ENCODE data around the gene LKAAEAR1.
A peak's percentile ranks its signal among the peaks of the same experiment; 100 is the strongest.
"Not testable (repeated sequence)": the region's sequence is repeated elsewhere in the genome, so short reads cannot be mapped to it uniquely, and the experiment has no call there.

LKAAEAR1 gene

DNA sequence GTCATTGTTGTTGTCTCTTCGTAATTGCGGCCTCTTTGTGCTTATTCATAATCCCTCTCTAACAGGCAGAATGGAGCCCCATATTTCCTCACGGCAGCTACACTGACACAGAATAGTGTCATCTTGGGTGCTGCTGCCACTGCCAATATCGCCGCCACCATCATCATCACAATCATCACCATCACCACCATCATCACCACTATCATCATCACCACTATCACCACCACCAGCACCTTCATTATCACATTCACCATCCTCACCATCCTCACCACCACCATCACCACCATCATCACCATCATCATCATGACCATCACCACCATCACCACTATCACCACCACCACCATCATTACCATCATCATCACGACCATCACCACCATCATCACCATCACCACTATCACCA lies 12.3 kb upstream of the LKAAEAR1 start:
- no peak for DNase-seq

DNA sequence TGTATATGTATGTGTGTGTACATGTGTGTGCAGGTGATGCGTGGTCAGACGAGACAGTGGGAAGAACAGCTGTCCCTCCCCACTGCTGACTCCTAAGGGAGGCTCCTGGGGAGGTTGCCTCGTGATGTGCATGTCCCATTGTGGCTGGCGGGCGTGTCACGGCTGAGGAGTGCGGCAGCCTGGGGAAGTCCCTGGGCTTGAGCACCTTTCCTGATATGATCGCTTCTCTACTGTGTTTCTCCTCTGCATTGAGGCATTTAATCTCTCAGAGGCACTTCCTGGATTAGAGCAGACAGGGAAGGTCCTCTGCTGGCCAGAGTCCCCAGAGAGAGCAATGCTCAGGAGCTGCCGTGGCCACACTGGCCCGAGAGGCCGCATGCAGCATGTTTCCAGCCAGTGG lies 11.7 kb upstream of the LKAAEAR1 start:
- DNase-seq = no peak

DNA sequence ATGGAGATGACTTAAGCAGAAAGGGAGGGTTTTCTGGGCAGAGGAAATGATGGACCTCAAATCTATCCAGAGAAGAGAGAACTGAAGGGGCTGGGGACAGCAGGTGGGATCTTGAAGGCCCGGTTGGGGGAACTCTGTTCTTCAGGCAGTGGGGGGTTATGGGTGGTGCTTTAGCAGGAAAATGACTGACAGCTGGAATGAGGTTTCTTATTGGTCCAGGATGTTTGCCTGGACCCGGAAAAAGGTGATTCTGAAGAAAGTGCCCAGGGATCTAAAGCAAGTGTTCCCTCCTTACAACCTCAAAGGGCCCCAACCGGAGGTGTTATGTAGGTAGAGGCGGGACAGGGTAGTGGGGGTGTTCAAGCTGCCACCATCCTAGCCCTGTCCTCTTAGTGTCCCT lies 11.3 kb upstream of the LKAAEAR1 start:
- no peak for DNase-seq

DNA sequence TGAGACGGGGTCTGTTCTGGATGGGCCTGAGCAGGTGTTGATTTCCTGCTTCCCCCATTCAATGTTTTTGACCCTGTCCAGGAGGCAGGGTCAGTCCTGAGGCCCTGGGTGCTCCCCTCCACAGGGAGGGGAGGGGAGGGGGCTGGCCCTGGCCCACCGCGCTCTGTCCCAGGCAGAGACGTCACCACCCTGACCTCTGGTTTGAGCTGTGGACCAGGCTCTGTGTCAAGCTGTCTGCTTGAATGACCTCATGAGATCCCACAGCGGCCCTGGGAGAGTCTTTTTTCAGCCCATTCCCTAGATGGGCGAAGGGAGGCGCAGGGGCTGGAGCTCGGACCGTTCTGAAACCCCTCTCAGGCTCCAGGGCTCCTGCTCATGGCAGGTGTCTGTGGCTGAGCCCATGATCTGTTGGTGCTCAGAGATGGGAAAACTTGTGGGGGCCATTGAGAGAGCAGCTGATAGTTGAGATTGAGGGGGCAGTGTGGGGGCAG lies 8.9 kb upstream of the LKAAEAR1 start:
- DNase-seq = no peak

DNA sequence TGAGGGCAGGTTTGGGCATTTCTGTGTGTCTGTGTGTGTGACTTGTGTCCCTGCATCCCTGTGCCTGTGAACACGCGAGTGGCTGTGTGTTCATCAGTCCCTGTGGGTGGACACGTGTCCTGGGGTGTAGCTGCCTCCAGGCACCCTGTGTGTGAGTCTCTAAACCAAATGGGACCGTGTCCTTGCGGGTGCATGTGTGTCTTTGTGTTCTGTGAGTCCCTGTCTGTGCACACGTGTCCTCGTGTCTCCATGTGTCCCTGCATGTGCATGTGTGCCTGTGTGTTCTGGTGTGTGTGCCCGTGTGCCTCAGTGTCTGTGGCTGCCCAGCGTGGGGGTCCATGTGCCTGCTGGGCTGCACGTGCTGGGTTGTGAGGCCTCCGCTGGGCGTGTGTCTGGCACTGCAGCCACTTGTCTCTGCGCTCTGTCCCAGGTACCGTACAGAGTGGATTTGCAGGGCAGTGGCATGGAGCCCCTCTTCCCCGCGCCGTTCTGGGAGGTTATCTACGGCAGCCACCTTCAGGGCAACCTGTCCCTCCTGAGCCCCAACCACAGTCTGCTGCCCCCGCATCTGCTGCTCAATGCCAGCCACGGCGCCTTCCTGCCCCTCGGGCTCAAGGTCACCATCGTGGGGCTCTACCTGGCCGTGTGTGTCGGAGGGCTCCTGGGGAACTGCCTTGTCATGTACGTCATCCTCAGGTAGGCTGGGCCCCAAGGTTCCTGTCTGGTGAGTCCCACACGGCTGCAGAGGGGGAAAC lies 8.2 kb upstream of the LKAAEAR1 start:
- no peak for DNase-seq

DNA sequence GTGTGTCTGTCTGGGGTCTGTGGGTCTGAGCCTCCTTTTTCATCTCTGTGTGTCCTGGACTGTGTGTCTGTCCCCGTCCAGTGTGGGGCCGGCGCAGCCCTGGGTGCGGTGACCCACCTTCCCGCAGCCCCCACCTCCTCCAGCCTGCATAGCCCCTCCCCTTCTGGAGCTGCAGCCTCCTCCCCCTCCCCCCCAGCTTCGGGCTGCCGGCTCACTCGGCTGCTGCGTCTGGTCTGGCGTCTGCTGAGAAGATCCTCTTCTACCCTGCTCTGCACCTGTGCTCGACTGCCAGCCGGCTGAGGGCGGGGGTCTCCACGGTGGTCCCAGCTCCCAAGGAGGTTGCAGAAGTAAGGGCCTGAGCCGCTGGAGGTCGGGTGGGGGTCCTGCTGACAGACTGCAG lies 7.6 kb upstream of the LKAAEAR1 start:
- DNase-seq = no peak

DNA sequence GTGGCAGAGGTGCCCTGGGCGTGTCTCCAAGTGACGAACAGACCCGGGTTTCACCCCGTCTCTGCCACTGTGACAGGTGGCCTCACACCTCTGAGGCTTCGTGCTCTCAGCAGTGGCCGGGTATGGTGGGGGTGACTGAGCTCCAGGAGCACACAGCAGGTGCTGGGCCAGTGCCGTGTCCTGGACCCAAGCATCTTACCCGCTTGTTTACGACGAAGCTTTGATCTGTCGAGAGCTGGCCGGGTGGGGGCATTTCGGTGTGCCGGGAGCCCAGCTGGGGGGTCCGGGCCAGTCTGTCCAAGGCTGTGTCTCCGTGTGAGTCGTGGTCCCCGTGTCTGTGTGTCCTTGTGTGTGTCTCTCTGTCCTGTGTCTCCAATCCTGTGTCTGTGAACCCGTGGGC lies 7.1 kb upstream of the LKAAEAR1 start:
- DNase-seq = no peak

DNA sequence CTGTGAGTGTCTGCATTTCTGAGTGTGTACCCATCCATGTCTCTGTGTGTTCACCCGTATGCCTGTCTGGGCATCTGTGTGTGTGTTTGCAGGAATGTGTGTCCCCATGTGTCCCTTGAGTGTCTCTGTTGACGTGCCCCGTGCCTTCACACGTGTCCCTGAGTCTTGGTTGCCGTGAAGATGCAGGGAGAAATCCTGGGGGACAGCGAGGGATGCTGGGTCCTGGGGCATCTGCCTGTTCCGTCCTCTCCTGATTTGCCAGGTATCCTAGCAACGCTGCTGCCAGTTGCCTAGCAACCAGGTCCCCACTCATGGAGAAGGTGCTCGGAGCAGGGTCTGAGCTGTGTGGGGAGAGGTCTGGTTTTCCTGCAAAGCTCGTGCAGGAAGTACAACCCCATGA lies 6.0 kb upstream of the LKAAEAR1 start:
- DNase-seq = no peak

DNA sequence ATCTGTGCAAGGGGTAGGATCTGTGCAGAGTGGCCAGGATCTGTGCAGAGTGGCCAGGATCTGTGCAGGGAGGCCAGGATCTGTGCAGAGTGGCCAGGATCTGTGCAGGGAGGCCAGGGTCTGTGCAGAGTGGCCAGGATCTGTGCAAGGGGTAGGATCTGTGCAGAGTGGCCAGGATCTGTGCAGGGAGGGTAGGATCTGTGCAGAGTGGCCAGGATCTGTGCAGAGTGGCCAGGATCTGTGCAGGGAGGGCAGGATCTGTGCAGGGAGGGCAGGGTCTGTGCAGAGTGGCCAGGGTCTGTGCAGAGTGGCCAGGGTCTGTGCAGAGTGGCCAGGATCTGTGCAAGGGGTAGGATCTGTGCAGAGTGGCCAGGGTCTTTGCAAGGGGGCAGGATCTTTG lies 4.4 kb upstream of the LKAAEAR1 start:
- DNase-seq = not testable (repeated sequence)

DNA sequence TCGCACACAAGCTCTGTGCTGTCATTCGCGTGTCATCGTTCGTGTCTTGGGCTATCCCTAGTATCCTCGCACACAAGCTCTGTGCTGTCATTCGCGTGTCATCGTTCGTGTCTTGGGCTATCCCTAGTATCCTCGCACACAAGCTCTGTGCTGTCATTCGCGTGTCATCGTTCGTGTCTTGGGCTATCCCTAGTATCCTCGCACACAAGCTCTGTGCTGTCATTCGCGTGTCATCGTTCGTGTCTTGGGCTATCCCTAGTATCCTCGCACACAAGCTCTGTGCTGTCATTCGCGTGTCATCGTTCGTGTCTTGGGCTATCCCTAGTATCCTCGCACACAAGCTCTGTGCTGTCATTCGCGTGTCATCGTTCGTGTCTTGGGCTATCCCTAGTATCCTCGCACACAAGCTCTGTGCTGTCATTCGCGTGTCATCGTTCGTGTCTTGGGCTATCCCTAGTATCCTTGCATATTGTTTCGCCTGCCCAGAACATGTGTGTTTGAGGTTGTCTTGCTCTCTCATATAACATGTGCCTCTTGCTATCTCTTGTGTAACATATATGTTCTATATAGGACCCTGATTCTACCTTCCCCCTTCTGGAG lies 3.1 kb upstream of the LKAAEAR1 start:
- not testable (repeated sequence) for DNase-seq

DNA sequence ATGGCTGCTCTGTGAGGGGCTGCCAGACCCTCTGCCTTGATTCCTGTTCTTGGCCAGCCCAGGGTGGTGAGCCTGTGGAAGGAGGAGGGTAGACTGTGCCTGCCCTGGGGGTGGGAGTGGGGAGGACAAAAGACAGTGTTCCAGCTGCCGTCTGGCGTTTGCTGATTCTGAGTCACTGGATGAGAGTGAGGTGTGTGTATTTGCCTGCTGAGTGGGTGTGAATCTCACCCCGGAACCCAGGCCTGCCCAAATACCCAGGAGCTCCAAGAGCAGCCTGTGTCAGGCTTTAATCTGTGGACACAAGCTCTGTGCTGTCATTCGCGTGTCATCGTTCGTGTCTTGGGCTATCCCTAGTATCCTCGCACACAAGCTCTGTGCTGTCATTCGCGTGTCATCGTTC lies 2.6 kb upstream of the LKAAEAR1 start:
- DNase-seq = no peak

DNA sequence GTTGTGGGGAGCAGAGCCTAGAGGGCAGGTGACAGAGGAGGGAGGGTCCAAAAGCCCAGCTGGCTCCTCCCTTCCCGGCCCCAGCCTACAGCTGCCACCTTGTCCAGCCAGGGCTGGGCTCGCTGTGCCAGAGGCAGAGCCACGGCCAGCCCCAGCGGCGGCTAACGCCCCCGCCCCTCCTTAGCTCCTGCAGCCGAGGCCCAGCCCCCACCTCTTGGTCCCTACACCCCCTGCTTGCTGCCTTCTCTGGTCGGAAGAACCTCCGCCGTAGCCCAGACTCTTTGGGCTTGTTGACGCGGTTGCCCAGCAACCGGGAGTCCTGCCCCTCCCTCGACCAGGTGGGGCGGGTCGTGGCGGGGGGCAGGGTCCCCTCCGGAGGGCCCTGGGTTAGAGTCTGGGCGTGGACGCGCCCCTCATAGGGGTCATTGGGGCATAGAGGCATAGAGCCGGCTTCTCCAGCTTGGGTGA lies 521 bp upstream of the LKAAEAR1 start:
- no peak for DNase-seq

DNA sequence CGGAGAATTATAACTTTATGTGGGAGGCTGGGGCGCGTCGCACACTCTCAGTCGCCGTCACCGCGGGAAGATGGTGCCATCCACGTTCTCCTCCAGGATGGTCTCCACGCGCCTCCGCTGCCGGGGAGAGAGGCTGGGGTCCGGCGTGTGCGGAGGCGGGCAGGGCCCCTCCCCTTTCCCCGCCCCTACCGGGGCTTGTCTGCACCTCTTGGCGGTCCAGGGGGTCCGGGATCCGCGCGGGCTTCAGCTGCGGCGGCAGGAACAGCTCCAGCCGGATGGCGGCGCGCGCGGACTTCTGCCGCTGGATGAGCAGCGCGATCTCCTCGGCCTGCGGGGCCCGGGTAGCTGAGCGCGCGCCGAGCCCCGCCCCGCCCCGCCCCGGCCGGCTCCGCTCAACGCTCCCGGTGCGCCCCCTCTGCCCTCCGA lies 807 bp downstream of the LKAAEAR1 start:
- DNase-seq = peak; percentile 77

DNA sequence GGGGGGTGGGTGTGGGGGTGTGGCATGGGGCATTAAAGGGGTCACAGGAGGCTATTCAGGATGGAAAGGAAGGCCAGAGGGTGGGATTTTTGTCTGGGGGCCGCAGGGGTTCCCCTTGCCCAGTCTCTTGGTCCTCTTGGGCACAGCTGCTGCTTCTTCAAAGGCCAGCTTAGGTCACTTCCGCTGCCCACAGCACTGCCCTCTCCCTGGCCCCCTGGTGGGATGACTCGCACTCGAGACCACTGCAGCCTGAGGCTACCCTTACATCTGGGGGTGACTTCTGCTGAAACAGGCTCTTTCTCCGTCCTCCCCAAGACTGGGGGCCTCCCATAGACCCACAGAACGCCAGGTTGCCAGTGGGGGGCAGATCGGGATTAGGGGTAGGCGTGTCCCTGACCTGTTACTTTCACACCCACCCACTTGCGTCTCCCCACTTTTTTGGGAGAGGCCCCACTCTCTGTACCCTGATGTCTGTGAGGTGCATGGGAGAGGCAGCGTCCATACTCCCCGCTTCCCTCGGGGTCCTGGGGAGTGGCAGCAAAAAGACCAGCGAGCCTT lies 1.3 kb downstream of the LKAAEAR1 start:
- DNase-seq = no peak

DNA sequence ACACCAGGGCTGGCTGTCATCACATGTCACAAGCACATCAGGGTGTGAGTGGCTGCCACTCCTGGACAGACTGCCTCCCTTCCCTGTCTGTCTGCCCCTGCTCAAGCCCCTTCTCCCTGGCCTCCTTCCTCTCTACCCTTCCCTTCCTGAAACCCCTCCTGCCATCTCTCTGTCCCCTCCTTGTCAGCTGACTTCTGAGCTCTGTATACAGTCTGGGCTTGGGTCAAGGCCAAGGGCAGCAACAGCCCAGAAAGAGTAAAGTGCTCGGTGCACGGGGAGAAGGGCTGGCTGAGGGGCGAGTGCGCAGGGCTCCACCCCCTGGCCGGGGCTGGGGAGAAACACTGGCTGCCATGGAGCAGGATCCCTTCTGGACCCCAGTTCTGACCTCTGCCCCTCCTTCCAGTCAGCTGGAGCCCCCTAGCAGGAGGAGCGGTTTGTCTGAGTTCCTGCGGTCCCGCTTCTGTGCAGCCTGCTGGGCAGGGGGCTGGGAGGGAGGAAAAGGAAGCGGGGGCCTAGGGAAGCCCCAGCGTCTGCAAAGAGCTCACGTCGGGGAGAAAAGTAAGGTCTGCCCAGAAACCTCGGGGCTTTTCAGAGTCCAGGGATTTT lies 2.0 kb downstream of the LKAAEAR1 start:
- no peak for DNase-seq

DNA sequence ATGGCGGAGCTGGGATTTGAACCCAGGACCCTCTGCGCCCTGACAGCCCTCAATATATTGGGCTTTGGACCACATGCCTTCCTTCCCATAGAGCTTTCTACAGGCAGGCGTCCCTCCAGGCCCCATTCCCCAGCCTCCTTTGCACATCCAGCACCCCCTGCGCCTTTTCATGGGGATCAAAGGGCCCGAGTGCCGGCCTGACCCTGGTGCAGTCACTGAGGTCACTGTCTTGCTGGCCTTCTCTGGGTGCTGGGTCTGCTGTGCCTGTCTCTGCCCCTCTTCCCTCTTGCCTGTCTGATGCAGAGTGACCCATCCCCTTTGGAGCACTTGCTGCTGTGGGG lies 2.6 kb downstream of the LKAAEAR1 start:
- no peak for DNase-seq

DNA sequence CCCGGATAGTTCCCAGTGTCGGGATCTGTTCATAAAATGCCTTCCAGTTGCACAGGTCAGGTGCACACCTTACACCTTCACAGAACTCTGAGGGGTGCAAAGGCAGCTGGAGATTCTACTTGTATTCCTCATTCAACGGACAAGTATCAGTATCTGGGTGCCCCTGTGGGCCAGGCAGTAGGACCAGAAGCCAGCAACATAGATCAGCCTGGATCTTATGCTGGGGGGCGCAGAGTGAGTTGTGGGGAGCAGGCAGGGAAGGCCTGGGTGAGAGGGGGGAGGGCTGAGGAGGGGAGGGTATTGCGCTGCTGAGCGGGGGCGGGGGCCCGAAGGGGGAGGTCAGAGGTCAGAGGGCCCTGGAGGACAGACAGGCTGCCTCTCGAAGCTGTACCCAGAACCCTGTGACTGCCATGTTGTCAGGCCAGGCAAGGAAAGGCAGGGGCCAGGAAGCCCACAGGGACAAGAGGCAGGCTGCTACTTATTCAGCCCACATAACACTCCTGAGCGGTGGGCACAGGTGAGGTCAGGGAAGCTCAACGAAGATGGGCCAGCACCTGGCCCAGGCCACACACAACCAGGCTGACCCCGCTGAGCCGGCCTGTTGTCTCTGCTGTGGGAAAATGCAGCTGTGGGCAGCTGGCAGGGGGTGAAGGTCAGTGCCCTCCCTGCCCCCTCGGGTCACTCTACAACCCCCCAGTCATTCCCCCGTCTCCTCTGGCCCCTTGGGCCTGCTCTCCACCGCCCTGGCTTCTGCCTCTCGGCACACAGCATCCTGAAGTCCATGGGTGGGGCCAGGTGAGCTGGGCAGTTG lies 3.2 kb downstream of the LKAAEAR1 start:
- DNase-seq = no peak

DNA sequence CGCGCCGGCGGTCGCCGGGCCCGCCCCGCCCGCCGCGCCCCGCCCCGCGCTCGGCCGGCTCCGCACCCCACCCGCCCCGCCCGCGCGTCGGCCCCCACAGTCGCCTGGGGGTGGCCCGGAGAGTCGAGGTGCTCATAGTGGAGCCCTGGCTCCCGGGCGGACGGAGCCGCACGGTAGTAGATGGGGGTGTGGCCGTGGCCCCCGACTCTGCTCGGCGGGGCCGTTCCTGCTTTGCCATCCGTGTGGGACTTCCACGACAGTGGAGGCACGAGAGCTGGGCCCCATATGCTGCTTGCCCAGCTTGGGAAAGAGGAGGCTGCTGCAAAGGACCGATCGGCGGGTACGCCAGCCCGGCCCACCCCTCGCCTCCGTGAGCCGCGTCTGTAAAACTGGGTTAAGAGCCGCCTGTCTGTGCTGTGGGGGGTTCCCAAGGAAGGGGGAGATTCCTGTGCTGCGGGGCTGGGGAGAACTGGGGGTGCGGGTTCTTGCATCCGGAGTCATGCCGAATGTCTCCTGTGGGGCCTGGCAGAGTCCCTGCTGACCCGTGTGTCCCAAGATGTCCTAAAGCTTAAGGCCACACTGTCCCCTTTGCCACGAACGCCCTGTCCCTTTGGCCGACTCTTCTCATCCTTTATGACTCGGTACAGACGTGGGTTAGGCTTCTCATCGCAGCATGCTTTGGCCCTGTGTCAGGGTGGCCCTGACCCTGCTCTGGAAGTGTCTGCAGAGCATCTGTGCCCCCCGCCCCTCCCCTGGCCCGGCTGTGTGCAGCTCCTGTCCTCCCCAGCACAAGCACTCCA lies 4.0 kb downstream of the LKAAEAR1 start, which contains the start of gene OPRL1:
Gene OPRL1 (plus strand): TSS at position 70 of the 800 bp plus-strand sequence. CDS start 12,639 bp downstream, outside the sequence.
- no peak for DNase-seq

DNA sequence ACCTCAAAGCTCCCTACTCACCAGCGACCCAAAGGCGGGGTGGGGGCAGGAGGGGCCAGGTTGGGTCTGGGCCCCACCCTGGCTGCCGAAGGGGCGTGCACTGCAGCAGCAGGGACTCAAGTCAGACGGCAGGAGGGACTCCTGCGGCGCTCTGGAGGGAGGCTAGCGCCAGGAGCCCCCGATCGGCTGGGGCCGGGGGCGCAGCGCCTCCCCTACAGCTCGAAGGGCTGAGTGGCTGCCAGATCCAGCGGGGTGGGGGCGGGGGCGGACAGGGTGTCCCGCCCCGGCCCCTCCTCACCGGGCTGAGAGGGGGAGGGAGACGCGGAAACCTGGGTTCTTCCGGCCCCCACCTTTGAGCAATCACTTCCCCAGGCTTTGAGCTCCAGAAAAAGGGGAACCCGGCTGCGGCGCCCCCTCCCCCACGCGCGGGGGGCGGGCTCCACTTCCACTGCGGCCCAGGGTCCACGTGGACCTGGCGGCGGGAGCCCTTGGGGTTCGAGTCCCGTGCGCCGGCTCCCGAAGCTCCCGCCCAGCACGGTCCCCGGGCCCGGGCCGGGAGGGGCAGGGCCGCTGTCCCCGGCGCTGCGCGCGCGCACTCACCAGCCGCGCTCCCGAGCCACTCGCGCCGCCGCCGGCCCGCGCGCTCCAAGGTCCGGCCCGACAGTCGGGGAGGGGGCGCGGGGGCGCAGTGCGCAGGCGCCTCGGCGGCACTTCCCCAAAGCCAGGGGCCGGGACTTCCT lies 4.8 kb downstream of the LKAAEAR1 start, which contains the start of gene RGS19:
Gene RGS19 (minus strand): TSS at position 246 of the 740 bp plus-strand sequence. CDS start 2,632 bp downstream, outside the sequence.
- DNase-seq = peak; percentile 73

DNA sequence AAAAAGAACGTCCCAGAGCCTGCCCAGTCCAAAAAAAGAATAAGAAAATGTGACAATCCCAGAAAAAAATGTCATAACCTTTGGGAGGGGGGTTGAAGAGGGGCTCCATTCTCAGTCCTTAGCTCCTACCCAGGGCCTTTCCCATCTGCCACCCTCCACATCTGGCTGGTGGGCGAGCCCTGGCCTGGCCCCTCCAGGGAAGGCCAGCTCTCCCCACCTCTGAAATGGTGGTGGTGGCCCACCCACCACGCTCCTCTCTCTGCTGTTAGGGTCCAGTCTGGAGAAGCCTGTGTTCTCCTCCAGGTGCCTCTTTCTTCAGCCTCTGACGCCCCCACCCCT lies 5.3 kb downstream of the LKAAEAR1 start:
- no peak for DNase-seq

DNA sequence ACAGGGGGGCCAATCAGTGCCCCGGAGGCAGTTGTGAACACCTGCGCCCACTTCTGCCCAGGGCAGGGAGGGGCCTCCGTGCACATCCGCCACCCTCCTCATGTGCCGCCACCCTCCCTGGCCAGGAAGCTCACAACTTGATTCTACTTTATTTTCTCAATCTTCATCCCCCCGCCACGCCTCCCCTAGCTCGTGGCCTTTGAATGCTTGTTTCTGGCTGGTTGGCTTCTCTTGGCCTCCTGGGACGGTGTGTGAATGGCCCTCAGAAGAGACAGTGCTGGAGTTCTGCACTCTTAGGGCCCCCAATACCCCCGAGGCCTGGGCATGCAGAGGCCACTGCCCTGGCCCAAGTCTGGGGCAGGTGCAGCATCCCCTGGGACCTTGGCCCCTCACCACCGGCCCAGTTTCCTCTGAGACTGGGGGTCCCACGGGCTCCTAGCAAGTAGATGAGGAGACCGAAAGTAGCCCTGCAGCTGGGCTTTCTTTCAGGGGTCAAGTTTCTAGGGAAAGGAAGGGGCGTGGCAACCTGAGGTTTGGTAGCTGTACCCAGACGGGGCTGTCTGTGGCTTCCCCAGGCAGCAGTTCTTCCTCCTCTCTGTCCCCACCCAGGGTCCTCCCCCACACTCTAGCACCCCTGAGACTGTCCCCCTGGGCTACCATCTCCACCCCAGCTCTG lies 6.2 kb downstream of the LKAAEAR1 start:
- peak; percentile 79 for DNase-seq

Data from hematopoietic multipotent progenitor cell treated with erythropoietin and hydrocortisone succinate and interleukin-3 and kit ligand, for 6 days (in vitro differentiated cells).